T-helper 1 cell treated with Interleukin-12 subunit alpha and Interleukin-12 subunit beta and Interleukin-4 antibody, amounts not matched to agents 30 ng/mL and 1 ng/mL, for 36 hours (primary cell): ENCODE measurements around the gene CORO1C. TPM values are rescaled to one million over a fixed set of nuclear protein-coding genes. Genes with fewer than 3 reads are reported as not detected.
"Not testable (repeated sequence)": the region's sequence is repeated elsewhere in the genome, so short reads cannot be mapped to it uniquely, and the experiment has no call there.

Experiments
- intact Hi-C: fragments of 100-400 bp; cut with micrococcal nuclease; formaldehyde crosslinking; loops from one replicate; pipeline ENCODE4 v1.15.1; 2024
- total RNA-seq: library from RNA; stranded (reverse); gene quantifications from 2 replicates; pipeline ENCODE4 v1.2.3, GENCODE V29; 2022

The CORO1C gene
- 35.4 and 43.8 TPM in 2 replicates for total RNA-seq

DNA sequence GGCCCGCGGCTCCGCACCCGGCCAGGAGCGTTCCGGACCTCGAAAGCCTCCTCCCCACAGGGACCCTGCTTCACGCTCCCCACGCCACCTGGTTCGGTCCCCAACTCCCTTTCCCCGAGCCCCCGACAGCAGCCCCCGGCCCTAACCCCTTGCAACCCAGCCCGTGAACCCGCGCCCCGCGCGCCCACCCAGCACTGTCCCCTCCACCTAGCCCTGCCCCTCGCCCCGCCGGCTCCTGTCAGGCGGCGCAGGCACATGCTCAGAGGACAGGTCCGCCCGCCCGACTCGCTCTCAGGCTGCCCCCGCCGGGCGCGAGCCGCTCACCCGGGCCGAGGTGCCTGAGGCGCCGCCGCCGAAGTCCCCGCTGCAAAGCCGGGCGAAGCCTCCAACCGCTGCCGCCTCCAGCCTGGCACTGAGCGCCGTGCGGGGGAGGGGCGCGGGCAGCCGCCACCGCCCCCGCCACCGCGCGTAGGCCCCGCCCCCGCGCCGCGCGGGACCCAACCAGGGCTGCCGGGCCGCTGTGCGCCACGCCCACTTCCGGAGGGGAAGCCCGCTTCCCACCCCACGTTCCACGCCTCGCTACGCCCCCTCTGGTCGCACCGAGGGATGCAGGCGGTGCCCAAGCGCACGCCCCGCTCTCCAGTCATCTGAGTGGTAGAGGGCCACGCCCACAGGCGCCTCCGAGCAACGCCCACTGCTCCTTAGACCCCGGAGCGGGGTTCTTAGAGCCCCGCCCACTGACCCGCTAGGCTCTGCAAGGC, at the start of gene CORO1C:
CORO1C (minus strand) TSS at position 414 of the 761 bp plus-strand sequence. CDS start 30,200 bp downstream, outside the sequence.
- intact Hi-C loops: loop anchor here (1.0 to 5.0 kb wide), 10 partner anchors 40 to 1551 kb away; partner anchors contain the start of genes ALKBH2, ATP2A2 and PWP1

DNA sequence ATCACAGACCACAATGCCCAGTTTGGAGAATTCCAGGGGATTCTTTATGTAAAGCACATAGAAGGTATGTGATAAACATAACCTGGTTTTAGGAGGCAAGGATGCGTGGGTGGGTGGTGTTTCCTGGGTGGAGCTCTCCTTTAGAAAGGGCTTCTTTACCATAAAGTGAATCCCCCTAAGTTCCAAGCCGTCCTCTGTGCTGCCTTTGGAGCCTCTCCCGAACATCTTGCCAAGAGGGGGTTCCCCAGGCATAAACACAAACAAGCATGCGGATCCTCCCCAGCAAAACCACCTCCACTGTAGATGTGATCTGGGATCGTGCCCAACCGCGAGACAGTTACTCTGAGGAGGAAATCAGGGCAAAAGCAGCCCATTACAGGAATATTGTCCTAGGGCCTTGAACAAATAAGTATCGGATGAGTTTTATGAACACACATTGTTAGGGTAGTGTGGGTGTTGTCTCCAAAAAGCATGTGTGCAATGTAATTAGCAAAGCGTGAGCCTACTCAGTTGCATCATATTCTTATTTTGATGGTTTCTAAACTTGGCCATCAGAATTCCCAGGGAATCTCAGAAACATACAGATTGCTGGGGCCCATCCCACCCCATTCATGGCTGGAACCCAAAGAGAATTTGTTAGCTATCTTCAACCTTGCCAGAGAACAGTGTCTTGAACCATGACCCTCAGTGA, 48.8 kb upstream of the CORO1C start:
- intact Hi-C loops: no loop called here

DNA sequence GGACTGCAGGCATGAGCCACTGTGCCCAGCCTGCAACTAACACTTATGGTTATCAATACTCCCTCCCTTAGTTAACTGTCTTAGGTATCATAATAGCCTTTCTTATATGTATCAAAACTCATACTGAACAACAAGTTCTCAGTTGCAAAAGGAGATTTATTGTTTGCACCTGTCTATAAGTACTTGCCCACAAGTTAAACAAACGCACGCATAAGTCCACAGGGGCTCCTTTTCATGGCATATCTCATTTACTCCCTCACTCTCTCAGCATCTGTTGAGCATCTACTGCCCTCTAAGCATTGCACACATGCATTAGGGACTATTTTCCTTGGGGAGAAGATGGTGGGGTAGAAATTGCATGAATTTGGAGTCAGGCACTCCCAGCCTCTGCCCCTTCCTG, 46.7 kb upstream of the CORO1C start:
- intact Hi-C loops: no loop called here

DNA sequence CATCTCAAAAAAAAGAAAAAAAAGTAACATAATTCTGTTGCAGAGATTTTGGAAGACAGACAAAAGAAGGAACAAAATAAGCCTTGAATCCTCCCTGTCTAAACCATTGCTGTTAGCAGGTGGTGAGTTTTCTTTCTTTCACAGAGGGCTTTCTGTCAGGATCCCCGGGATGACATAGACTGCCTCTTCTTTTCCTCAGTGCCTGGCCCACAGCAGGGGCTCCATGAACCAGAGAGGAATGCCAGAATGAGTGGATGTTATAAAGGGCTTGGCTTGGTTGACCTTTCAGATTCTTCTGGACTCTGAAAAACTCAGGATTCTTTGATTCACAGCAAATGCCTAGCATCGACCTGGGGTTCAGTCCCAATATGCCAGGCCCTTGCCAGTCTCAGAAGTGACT, 45.8 kb upstream of the CORO1C start:
- intact Hi-C loops: no loop called here

DNA sequence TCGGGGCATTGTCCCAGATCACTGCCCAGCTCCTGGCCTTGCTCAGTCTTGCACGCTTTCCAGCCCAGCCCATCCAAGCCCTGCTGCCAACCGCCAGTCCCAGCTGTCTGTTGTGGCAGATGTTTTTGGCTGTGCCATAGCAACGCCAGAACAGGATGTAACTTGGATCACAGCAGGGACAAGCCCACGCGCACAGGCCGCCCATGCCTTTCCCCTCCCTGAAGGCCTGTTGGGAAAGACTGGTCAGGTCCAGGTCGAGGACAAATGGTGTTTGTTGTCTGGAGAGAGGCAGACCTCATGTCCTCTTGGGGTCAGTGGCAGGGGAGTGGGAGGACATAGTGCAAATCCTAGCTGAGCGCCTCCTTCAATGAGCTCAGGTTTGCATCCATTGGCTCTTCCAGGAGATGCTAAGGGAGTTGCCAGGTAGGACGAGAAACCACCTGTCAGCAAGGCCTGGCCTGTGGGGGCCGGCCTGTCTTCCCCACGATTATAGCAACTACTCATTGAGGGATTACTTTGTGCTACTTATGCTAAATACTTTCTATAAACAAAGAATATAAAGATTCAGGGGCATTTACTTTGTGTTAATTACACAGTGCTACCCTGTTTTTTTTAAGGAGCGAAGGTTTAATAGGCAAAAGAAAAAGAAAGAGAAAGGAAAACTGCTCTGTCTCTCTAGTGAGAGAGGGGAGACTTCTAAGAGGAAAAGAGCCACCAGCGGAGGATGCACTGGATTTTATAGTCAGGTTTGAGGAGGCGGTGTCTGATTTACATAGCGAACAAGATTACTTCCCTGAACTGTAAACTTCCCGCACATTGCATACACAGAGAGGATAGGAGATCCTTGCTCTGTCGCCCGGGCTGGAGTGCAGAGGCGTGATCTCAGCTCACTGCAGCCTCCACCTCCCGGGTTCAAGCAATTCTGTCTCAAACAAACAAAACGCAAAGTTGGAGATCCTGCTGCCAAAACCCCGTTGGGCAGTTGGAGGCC, 42.8 kb upstream of the CORO1C start:
- intact Hi-C loops: no loop called here

DNA sequence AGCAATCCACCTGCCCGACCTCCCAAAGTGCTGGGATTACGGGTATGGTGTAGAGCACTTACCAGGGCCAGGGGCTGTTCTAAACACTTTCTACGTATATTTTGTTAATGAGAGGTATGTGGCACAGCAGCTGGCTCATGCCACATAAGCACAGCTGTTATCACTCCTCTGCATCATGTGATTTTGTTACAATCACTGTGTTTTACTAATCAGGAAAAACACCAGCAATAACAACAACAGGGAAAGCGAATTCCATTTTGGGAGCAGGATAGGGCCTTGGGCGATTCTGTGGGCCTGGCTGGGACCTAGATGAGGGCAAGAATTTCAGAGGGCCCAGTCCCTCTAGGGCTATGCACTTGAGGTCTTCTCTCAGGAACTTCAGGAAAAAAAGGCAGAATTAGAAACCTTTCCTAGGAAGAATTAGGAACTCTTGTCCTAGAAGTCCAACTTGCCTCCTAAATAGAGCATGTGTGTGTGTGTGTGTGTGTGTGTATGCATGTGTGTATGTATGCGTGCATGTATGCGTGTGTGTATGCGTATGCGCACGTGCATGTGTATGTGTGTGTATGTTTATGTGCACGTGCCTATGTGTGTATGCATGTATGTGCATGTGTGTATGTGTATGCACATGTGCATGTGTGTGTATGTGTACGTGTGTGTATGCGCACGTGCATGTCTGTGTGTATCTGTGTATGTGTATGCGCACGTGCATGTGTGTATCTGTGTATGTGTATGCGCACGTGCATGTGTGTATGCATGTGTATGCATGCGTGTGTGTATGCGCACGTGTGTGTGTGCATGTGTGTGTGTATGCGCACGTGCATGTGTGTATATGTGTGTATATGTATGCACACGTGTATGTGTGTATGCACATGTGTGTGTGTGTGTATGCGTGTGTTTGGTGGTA, 41.8 kb upstream of the CORO1C start:
- intact Hi-C loops: no loop called here

DNA sequence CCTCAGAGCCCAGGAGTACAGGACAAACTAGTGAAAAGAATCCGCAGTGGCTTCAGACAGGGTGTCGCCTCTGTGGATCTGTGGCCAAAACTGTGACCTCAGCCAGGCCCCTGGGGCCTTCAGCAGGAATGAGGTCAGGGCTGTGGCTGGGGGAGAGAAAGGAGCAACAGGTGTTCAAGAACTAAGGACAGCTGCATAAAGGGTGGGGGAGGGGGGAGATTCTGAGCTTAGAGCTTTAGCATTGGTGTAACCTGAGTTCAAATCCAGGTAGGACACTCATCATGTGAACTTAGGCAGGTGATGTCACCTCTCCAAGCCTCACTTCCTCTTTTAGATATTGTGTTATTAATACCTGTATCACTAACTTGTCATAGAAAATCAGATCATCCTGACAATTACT, 40.9 kb upstream of the CORO1C start:
- intact Hi-C loops: no loop called here

DNA sequence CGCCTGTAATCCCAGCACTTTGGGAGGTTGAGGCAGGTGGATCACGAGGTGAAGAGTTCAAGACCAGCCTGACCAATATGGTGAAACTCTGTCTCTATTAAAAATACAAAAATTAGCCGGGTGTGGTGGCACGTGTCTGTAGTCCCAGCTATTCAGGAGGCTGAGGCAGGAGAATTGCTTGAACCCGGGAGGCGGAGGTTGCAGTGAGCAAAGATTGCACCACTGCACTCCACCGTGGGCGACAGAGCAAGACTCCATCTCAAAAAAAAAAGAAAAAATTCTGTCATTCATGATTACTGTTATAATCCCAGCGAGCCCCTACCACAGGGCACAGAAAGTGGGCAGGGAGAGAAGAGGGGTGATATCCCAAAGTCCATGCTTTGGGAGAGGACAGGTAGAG, 40.5 kb upstream of the CORO1C start:
- intact Hi-C loops: not testable (repeated sequence)

DNA sequence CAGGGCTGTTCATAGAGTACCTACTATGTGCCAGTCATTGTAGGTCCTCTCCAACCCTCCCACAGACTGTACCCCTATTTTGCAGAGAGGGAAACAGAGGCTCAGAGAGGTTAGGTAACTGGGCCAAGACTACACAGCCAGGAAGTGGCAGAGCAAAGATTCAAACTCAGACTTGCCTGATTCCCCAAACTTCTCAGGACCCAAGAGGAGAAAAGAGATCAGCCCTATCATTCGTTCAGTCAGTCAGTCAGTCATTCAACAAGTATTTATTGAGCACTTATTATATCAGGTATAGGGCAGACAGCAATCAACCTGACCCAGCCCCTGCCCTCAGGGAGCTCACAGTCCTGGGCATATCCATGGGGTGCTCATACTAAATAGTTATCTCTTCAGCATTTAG, 39.6 kb upstream of the CORO1C start:
- intact Hi-C loops: no loop called here

DNA sequence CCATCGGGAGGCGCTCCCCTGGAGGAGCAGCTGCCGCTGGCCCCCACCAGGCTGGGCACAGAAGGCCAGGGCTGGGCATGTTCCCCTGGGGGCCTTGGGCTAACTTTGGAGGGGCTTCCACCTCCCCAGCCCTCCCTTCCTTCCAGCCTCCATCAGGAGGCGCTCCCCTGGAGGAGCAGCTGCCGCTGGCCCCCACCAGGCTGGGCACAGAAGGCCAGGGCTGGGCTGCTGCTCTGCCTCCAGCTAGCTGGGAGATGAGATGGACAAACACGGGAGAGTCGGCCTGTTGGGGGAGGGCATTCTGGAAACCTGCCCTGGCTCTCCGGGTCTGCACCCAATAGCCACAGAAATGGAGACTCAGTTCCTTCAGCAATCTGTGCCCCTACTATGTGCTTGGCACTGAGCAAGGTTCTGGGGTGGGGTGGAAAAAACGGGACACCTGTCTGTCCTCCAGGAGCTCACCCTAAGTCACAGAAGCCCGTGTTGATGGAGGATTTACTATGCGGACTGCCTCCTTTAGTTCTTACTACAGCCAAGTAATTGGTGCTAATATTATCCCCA, 39.0 kb upstream of the CORO1C start:
- intact Hi-C loops: no loop called here

DNA sequence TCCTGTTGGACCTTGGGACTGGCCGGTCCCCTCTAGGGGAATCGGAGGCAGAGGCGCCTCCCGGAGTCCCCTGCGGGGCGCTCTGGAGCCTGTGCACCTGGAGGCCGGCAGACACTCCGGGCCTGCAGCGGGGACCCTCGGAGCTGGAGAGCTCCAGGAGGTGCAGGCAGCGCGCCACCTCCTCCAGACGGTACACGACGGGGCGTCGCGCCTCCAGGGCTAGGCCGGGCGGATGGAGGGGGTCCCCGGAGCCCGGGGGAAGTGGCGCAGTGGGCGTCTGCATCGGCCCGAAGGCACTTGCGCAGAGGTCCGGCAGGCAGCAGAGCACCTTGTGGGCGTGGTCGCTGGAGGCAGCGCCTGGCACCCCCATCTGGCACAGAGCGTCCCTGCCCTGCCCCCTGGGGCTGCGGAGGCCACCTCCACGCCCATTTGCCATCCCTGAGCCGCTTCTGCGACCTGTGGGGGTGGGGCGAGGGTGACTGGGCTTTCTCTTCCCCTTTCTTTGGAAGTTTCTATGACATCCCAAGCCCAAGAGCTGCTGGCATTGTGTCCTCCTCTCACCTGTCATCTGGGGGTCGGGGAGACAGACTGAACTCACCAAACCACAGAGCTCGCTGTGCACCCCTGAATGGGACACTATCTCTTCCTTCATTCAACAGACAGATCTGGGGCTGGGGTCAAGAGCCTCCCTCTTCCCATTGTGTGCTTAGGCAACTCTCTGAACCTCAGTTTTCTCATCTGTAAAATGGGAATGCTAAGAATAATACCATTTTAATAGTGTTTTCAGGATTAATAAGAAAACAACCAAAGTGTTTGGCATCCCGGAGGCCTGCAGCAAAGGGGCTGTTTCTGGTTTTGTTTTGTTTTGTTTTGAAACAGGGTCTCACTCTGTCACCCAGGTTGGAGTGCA, 37.5 kb upstream of the CORO1C start:
- intact Hi-C loops: no loop called here

DNA sequence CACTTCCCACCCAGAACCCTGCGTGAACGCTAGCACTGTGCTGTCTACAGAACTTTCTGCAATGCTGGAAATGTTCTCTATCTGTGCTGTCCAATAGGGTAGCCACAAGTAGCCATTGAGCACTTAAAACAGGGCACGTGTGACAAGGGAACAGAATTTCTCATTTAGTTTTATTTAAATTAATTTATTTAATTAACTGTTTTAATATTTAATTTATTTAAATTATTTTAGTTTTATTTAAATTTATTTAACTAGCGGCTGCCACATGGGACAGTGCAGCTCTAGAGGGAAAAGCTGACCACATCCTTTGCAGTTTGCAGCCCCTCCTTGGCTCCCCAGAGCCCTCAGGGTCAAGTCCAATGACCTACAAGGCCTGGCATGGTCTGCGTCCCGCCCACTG, 35.0 kb upstream of the CORO1C start:
- intact Hi-C loops: no loop called here

DNA sequence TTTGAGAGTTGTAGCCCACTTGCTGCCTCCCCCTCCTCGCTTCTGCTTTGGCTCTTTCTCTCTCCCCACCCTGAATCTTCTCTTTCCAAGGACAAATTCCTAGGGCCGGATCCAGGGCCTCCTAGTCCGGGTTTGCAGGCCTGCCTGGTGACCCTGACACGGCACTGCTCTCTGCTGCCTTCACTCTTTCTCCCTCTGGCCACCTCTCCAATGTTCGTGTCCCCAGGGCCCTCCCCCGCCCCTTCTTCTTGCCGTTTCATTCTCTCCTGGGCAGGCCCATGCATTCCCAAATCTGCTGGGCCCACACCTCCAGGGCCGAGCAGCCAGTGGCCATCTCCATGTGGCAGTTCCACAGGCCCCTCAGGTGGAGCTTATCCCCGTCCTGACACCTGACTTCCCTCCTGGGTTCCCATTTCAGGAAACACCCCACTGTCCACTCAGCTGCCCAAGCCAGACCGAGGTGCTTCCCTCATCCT, 34.0 kb upstream of the CORO1C start:
- intact Hi-C loops: no loop called here

DNA sequence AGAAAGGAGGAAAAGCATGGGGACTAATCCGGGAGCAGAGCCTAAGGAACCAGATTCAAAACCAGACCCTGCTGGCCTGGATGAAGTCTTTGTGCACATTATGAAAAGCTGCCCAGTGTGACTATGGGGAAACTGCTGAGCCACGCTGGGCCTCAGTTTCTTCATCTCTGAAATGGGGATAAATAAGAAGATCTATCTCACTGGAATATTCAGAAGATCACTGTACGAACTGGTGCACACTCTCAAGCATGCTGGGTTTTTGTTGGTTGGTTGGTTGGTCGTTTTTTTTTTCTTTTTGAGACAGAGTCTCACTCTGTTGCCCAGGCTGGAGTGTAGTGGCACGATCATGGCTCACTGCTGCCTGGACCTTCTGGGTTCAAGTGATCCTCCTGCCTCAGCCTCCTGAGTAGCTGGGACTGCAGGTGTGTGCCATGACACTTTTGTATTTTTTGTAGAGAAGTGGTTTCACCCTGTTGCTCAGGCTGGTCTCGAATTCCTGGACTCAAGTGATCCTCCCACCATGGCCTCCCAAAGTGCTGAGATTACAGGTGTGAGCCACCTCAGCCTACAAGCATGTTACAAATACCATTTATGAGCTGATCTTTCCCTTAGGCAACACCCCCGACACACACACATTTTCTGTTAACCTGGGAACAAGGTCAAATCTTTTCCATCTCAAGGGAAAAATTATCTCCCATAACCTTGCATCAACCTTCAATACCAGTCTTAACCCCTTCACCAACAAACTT, 33.4 kb upstream of the CORO1C start:
- intact Hi-C loops: no loop called here

DNA sequence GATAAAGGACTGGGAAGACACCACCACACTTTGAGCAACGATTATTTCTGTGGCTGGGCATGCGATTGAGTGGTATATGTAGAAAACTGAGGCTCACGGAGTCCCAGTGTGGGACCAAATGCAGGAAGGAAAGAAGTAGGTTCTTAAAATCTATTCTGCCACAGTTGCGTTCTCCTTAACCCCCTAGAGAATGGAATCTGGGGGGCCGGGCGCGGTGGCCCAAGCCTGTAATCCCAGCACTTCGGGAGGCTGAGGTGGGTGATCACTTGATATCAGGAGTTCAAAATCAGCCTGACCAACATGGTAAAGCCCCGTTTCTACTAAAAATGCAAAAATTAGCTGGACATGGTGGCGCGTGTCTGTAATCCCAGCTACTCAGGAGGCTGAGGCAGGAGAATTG, 29.9 kb upstream of the CORO1C start:
- intact Hi-C loops: no loop called here

DNA sequence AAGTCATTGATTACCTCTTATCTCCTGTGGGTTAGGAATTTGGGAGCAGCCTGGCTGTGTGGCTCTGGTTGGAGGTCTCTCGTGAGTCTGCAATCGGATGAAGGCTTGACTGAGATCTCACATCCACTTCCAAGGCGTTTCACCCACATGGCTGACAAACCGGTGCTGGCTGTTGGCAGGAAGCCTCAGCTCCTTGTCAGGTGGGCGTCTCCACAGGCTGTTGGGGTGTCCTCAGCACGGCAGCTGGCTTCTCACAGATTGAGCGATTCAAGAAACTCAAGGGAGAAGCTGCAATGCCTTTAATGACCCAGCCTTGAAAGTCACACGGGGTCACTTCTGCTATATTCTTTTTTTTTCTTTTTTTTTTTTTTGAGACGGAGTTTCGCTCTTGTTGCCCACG, 28.6 kb upstream of the CORO1C start:
- intact Hi-C loops: no loop called here

DNA sequence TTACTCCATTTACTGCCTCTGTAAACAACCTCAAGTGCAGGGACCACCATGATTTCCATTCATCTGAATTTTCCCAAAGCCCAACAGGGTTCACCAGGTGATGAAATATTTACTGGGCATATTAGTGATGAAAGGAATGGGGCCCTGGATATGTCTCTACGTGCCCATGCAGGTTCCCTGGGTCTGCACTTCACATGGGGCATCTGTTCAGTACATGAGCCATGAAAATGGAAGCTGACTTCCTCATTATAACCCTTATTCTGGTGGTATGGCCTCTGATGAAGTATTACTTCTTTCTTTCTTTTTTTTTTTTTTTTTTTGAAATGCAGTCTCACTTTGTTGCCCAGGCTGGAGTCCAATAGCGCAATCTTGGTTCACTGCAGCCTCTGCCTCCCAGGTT, 26.5 kb upstream of the CORO1C start:
- intact Hi-C loops: no loop called here

DNA sequence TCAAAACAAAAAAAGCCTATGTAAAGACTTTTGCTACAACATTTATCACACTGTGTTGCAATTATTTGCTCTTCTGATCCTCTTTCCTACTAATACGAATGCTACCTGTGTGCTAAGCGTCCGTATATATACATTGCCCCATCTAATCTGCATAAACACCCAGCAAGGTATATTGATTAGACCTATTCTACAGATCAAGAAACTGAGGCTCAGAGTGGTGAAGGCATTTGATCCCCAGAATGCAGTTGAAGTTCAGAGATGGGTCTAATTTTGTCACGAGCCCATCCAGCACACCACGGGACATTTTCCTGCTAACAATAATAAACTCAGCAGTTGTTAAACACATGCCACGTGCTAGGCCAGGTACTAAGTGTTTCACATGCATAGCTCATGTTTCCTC, 25.1 kb upstream of the CORO1C start:
- intact Hi-C loops: no loop called here
